DND-41 (cell line): ENCODE data around the gene SLC25A15.

Experiments
- ATAC-seq: fragments of 200-7000 bp; cut with Tn5 transposase; 3 replicates; pipeline ENCODE4 v1.9.1; 2021; ENCODE audit warnings: low read depth; ENCODE audit not compliant: insufficient read depth
- DNase-seq: peaks from one replicate; pipeline ENCODE4 v3.0.0-alpha.2; 2020
- H2AFZ ChIP-seq: 2 replicates; pipeline ENCODE4 v1.6.0; 2012; ENCODE audit warnings: low read depth, low read length
- H3K27ac ChIP-seq: 2 replicates; pipeline ENCODE4 v1.5.1; 2012; ENCODE audit warnings: low read length, inconsistent platforms
- H3K27me3 ChIP-seq: fragments of 200-600 bp; sonication (generic); 2 replicates; pipeline ENCODE4 v1.6.0; 2012; ENCODE audit warnings: low read length, mild to moderate bottlenecking, inconsistent platforms; ENCODE audit not compliant: insufficient read depth, poor library complexity
- H3K36me3 ChIP-seq: 2 replicates; pipeline ENCODE4 v1.5.1; 2012; ENCODE audit warnings: low read length, inconsistent platforms; ENCODE audit not compliant: insufficient read depth
- H3K4me1 ChIP-seq: 2 replicates; pipeline ENCODE4 v1.5.1; 2012; ENCODE audit warnings: mild to moderate bottlenecking, low read length; ENCODE audit not compliant: insufficient read depth
- H3K4me2 ChIP-seq: 2 replicates; pipeline ENCODE4 v1.6.0; 2012; ENCODE audit warnings: mild to moderate bottlenecking, moderate library complexity, low read length, inconsistent platforms; ENCODE audit not compliant: insufficient read depth
- H3K4me3 ChIP-seq, 2 experiments: fragments of 200-600 bp in 1 of 2; shearing (Covaris generic) in 1 of 2; 2 replicates each; pipeline ENCODE4 v1.5.1; 2012 to 2016; ENCODE audit warnings: inconsistent platforms in 2 of 2, low read length in 2 of 2, mild to moderate bottlenecking in 2 of 2, low read depth in 1 of 2, moderate library complexity in 1 of 2
- H3K79me2 ChIP-seq: 2 replicates; pipeline ENCODE4 v1.6.0; 2012; ENCODE audit warnings: low read length, inconsistent platforms; ENCODE audit not compliant: insufficient read depth
- H3K9ac ChIP-seq: 2 replicates; pipeline ENCODE4 v1.6.0; 2012; ENCODE audit warnings: low read depth, mild to moderate bottlenecking, inconsistent platforms, low read length, moderate library complexity
- H3K9me3 ChIP-seq: 2 replicates; pipeline ENCODE4 v1.5.1; 2012; ENCODE audit warnings: low read length, moderate library complexity, mild to moderate bottlenecking, inconsistent platforms; ENCODE audit not compliant: insufficient read depth, severe bottlenecking
- H4K20me1 ChIP-seq: 2 replicates; pipeline ENCODE4 v1.6.0; 2012; ENCODE audit warnings: low read length; ENCODE audit not compliant: insufficient read depth
- EZH2 ChIP-seq: IDR thresholded peaks from 3 replicates; pipeline ENCODE4 v1.6.1; 2012; ENCODE audit warnings: borderline replicate concordance, low read depth, mild to moderate bottlenecking, moderate library complexity, low read length, inconsistent platforms; ENCODE audit not compliant: severe bottlenecking
- TF ChIP-seq, protein P1 (sequence below): IDR thresholded peaks from 2 replicates; pipeline ENCODE4 v1.5.1; 2012; ENCODE audit warnings: borderline replicate concordance, low read length, moderate library complexity, mild to moderate bottlenecking; ENCODE audit not compliant: poor library complexity, severe bottlenecking; ENCODE audit errors: extremely low read depth

Gene SLC25A15

DNA sequence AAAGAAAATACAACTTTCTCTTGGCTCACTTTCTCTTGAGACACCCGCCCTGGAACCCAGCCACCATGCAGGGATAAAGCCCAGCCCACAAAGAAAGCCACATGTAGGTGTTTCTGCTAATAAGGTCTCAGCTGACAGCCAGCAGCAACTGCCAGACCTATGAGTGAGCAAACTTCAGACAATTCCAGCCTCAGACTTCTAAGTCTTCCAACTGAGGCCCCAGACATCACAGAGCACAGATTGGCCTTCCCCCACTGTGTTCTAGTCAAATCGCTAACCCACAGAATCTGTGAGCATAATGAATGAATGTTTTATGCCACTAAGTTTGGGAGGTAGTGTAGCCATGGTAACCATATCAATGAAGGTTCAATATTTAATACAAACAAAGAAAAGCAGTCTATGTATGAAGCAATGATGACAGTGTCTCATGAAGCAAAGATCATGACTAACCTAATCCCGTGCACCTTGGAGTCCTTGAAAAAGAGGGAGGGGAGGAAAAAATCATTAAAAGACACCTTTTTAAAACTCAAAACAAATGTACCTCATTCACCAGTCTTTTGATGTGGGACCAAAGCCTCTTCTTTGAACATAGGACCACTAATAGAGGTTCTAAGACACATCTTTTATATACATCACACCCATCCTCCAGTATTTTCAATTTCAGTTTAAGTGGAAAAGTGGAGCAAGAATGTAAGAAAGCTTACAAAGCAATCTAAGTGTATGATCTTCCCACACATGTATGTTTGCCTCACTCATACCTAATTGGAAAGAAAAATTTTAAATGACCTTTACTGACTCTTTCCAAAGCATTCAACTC lies 24.6 kb upstream of the SLC25A15 start:
- Histone ChIP-seq H3K27me3 (no peaks in the 10 kb centered on the region), H3K79me2 (peaks cover 24% of the 10 kb centered on the region), H3K4me1 (peaks cover 5% of the 10 kb centered on the region), H3K9me3 (no peaks in the 10 kb centered on the region), H3K36me3 (peaks cover 34% of the 10 kb centered on the region), H3K4me3 (no peak overlapping the region), H3K9ac (no peak overlapping the region), H4K20me1 (0 out of 2 replicates have a peak, but pooled peaks cover 6% of the 10 kb centered on the region), H3K4me2 (no peak overlapping the region), H3K27ac (no peak overlapping the region), H2AFZ (no peak overlapping the region)
- peak; percentile 69; the same call in 2 of the 3 replicates for ATAC-seq
- no peak for TF ChIP-seq EZH2
- TF ChIP-seq, protein P1, sequence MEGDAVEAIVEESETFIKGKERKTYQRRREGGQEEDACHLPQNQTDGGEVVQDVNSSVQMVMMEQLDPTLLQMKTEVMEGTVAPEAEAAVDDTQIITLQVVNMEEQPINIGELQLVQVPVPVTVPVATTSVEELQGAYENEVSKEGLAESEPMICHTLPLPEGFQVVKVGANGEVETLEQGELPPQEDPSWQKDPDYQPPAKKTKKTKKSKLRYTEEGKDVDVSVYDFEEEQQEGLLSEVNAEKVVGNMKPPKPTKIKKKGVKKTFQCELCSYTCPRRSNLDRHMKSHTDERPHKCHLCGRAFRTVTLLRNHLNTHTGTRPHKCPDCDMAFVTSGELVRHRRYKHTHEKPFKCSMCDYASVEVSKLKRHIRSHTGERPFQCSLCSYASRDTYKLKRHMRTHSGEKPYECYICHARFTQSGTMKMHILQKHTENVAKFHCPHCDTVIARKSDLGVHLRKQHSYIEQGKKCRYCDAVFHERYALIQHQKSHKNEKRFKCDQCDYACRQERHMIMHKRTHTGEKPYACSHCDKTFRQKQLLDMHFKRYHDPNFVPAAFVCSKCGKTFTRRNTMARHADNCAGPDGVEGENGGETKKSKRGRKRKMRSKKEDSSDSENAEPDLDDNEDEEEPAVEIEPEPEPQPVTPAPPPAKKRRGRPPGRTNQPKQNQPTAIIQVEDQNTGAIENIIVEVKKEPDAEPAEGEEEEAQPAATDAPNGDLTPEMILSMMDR: no peak
- peak; percentile 27 for DNase-seq

DNA sequence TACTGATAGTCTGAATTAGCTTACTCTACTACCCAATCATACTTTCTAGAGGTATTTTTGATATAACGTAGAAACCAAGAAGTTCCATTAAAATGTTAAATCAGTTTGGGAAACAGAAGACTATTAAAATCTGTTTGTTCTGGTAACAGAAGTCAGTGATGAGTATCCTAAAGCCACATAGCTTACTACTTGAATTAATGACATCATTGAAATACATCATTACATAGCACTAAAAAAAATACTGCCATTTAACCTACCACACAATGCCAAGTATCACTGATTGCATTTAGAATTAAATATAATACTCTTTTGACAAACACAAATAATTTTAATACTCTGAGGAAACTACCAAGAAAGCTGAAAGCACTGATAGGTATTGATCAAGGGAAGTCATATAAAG lies 23.8 kb upstream of the SLC25A15 start:
- Histone ChIP-seq H3K36me3 (peaks cover 28% of the 10 kb centered on the region), H3K27ac (no peak overlapping the region)
- ATAC-seq: no peak

DNA sequence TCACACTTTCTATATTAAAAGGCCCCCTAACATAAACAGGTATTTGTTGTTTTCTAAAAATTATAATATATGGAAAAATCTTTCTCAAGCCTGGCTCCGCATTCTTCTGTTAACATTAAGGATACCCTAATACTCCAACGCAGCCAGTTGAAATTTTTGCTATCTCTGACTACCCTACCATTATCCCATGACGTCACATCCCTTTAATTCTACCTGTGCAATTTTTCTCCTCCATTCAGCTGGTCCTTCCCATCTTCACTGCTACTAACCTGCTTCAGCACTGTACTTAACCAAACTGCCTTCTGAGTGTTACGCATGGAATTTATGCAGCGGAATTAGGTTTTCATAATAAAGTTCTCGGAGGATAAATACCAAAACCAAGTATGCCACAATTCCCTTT lies 19.4 kb upstream of the SLC25A15 start:
- TF ChIP-seq, protein P1: no peak
- TF ChIP-seq EZH2: no peak
- H3K9ac ChIP-seq: peak overlapping the region; percentile 67
- no peak for ATAC-seq
- H3K4me2 ChIP-seq: peak overlapping the region; percentile 75
- H3K27me3 ChIP-seq: no peaks in the 10 kb centered on the region
- H3K4me3 ChIP-seq: peak overlapping the region; percentile 45 to 80
- DNase-seq: no peak
- H3K27ac ChIP-seq: peak overlapping the region; percentile 90; the same call in 1 of the 2 replicates
- no peaks in the 10 kb centered on the region for H4K20me1 ChIP-seq
- peaks cover 23% of the 10 kb centered on the region for H3K79me2 ChIP-seq
- no peak overlapping the region for H2AFZ ChIP-seq
- H3K36me3 ChIP-seq: peaks cover 8% of the 10 kb centered on the region; the same call in 1 of the 2 replicates
- no peaks in the 10 kb centered on the region for H3K9me3 ChIP-seq
- peaks cover 19% of the 10 kb centered on the region for H3K4me1 ChIP-seq

More for the DNA sequence above, 23.8 kb upstream of the SLC25A15 start:
- Histone ChIP-seq H3K9me3 (no peaks in the 10 kb centered on the region), H3K4me3 (no peak overlapping the region), H3K4me2 (no peak overlapping the region), H3K9ac (no peak overlapping the region), H3K27me3 (no peaks in the 10 kb centered on the region), H3K79me2 (peaks cover 32% of the 10 kb centered on the region), H3K4me1 (peaks cover 11% of the 10 kb centered on the region), H2AFZ (no peak overlapping the region), H4K20me1 (0 out of 2 replicates have a peak, but pooled peaks cover 6% of the 10 kb centered on the region)
- no peak for DNase-seq
- TF ChIP-seq EZH2: no peak
- TF ChIP-seq, protein P1: no peak
